Hematopoietic multipotent progenitor cell treated with erythropoietin and hydrocortisone succinate and interleukin-3 and kit ligand, for 8 days (in vitro differentiated cells): ENCODE measurements around the gene TFAP2B.

Experiments
- DNase-seq: peaks from one replicate; pipeline ENCODE4 v3.0.0-alpha.2; 2015

The TFAP2B gene

DNA sequence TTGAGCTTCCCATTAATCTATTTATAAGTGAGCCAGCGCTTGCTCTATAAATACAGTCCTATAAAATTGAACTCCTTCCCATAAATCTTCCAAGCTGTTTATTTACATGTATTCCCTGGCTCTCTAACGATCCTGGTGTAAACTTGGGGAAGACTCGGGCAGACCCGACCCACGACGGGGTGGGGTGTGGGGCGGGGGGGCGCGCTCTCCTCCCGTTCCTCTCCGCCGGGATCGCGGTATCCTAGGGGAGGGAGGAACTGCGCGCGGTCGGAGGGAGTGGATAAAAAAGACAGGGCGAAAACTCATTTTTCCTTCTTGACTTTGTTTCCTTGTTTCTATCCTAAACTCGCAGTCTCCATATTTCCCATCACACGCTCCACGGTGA is 31.1 kb downstream of the TFAP2B start:
- no peak for DNase-seq

DNA sequence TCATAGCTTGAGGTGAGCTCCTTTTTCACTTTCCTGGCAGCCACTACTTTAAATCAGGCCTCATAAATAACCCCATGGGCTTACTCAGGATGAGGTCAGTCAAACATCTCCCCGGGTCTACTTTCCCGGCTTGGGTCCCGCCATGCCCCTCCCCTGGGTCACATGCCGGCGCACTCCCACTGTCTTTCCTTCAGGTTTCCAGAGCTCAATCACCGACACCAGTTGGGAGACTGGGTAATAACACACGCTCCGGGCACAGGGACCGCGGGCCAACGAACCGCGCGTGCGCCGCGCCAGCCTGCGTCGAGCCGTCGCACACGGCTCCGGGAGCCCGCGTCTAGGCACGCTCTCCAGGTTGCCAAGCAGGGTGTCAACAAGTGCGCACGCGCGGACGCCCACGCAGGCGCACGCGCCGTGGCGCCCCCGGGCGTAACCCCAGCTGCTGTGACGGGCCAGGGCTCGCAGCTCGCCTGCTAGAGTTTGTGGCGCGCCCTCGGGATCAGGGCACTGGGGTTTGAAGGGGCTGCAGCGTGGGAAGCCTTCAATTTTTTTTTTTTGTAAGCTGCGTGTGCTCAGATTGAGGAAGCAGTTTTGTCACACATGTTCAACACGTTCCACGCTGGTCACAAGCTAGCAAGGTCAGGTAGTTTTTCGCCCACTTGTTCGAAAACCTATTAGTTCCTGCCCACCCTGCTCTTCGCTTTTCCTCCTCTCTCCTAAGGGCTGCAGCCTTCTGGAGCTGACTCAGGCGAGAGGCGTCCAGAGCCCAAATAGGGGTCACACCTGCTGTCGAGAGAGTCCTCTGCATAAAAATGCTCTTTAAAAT is 31.8 kb downstream of the TFAP2B start:
- no peak for DNase-seq

DNA sequence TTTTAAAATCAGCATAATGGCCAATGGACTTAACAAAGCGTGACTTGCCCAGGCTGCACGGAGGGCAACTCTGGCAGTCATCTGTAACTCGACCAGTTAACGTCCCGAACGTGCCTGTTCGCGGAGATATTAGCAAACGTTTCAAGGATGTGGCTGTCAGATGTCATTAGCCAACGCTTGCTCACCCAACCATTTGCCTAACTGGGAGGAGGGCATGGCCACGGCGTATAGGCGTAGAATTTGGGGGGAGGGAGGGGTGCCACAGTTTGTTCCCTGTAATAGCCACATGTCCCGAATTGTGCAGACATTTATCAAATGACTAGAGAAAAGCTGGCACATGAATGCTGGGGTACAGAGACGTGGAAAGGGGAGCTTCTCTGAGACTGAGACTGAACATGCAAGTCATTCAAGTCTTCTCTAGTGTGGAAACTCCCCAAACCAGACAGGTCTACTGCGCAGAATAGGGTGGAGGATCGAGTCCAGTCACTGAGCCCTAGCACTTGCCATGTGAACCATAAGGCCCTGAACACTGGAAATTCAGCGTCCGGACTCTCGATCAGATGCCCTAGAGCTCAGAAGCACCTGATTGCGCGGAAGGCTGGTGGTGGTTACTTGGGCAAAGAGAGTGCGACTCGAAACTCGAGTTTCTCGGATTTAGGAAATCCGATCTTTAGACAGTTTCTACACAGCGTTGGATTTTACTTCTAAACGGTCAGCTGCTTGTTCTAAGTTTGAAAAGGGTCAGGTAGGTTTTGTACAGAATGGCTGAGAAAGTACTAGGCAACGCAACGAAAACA is 32.6 kb downstream of the TFAP2B start:
- no peak for DNase-seq

DNA sequence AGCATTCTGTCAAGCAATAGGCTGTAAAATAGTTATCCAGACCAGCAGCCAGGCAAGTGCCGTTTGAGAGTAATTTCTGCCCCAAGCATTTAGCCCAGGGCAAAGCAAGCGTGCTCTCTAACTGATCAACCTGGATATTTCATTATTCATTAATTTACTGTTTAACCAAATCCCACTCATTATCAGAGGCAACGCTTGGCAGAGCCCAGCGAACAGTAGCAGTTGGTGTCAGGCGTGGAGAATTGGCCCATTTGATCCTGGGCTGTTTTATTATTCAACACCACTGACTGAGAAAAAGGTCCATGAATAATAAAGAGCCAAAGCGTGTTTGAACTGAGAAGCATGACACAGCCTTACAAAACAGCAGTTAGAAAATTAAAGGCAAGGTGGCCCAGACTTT is 35.3 kb downstream of the TFAP2B start:
- DNase-seq, result no peak

DNA sequence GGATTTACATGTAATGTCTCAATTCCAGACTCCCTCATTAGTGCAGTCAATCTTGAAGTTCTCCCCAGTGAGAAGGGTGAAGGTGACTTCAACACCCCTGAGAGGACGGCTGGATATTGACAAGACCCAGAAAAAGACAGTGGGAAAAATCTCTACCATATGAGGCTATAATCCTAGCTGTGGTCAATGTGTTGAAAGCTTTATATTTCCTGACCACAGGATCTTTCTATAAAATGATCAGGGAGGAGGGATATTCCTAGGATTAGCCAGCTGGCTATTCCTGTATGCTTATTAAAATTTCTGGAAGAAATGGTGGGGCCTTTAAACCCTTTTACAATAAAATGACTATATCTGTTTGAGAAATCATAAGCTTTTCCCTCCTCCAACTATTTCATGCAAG is 43.0 kb downstream of the TFAP2B start:
- DNase-seq, result no peak

DNA sequence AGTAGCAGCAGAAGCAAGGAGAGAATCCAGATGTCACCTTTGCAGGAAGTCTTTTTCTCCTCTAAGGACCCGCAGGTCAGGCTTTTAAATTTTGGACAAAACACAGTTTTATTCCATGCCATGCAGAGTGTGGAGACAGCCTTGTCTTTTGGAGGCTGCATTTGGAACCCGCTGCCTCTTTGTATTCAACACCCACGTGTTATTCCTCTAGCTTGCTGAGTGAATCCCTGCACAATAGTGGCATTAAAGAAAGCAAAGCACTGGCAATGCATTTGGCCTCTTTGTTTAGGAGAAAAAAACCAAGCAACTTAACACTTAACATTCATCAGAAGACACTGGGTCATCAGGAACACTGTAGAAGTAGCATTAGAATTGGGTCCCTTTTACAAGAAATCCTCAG is 43.5 kb downstream of the TFAP2B start:
- DNase-seq, result no peak

DNA sequence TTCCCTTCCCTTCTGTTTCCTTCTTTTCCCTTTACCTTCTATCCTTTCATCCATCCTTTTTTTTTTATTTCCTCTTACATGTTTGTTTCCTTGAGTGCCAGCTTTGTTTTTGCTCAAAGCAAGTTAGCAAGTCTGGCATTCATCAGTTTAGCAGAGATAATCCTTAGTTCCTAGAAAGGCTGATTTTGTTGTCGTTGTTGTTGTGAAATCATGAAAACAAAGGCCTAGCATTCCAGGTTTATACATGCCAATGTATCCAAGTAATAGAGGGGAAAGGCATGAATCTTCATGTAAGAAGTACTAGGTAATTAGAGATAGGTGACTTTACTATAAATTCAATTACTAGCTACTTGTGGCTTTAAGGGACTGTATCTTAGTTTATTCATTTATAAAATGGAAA is 45.9 kb downstream of the TFAP2B start:
- no peak for DNase-seq

DNA sequence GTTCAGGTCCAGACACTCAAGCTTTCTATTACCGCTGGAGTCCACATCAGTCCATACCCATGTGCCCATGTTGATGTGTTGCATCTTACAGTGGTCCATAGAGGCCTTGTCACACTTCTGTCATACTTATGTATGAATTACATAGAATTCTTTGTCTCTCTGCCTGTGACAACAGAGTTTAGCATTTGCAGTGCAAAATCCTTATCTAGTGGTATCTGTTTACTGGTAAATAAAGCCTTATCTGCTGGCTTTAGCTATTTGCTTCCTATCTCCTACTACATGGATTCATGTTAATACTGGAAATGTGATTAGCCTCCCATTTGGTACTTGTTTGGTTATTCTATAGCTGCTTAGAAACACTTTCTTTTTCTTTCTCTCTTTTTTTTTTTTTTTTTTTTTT is 49.8 kb downstream of the TFAP2B start:
- no peak for DNase-seq

DNA sequence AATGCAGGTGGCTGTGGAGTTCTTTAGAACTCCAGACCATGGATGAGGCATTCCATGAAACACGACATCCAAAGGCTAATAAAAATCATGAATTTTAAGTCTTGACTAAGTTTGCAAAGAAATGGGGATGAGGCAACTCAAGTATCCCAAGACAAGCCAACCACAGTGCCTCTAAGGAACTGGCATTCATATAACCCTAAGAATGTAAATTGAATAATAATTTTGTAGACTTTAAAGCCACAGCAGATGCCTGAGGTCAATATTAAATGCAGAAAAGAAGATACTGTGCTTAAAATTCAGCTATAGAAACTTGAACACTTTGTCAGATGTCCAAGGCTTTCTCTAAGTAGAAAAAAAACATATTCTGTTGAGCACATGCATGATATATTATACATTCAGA is 54.5 kb downstream of the TFAP2B start:
- DNase-seq, result no peak

DNA sequence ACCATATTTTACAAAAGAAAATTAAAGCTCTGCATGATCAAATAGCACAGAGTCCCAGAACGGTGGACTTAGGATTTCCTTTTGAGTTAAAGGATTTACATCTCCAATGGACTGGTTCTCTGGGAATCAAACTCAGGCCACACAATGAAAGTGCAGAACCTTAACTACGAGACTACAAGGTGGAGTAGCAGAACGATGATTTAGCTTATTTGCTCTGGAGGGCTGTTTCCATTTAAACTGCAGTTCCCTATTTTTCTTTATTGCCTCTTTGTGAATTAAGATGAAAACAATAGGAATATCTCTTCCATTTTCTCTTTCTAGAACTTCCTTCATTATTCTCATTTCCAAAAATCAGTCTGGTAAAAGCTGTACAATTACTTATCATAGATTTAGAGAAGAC is 65.7 kb downstream of the TFAP2B start:
- no peak for DNase-seq

DNA sequence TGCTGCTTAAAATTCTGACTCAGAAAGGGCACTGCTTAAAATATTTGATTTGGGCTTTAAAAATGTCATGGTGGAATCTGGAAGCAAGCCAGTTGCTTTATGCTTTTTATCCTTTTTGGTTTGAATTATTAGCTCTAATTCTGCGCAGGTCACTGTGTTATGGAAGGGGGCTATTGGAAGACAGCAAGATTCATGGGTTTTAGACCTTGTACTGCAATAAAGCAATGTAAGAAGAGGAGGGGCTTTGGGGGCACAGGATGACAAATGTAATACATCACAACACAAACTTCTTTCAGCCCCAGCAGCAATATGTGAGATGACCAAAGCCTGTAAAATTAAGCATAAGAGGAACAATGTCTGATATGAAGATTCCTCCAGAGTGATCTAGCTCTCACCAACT is 68.4 kb downstream of the TFAP2B start:
- no peak for DNase-seq

DNA sequence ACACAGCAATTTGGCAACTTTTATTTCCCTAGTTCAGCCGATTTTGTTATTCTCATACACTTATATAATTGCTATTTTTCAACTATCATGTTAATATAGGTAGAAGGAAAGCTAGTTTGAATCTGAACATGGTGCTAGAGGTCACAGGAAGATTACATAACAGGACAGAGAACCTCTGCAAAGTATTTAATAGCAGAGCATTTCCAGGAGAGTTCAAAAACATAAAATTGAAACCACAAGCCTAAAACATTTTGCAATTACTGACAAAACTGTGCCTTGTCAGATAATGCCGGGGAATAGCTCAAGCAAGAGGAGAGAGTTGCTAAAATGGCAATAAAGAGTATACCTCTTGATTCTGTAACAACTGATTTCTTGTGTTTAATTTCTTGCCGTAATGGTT is 70.8 kb downstream of the TFAP2B start:
- no peak for DNase-seq

DNA sequence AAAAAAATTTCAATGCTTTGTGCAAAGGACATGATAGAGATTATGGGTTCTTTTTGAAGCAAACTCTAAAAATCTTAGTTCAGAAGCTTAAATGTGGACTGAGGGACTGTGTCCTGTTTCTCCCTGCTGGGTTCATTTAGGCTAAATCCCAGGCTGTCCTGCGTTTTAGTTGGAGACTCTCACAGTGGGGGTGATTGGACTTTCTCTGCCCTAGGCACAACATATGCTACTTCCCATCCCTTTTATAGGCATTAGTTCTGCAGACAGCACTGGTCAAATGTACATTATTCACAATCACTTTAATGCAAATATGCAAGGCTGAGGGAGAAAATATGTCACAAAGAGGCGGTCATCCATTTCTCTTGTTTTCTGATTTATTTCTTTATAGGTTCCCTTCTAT is 71.3 kb downstream of the TFAP2B start:
- DNase-seq, result no peak

DNA sequence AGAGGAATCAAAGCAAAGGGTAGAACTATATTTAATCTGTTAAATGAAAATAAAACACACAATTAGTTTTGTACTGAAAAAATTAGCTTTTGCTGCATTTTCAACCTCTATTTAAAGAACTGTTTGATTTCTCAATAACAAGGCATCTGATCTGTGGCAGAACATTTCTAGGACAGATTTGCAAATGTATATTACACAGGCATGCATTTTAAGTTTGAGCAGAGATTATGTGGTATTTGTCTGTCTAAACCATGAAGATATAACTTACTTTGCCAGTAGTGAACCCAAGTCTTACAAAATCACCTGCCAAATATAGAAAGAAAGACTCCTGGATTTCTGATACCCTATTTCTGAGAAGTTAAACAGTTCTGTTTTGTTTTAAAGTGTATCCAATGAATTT is 71.9 kb downstream of the TFAP2B start:
- no peak for DNase-seq

DNA sequence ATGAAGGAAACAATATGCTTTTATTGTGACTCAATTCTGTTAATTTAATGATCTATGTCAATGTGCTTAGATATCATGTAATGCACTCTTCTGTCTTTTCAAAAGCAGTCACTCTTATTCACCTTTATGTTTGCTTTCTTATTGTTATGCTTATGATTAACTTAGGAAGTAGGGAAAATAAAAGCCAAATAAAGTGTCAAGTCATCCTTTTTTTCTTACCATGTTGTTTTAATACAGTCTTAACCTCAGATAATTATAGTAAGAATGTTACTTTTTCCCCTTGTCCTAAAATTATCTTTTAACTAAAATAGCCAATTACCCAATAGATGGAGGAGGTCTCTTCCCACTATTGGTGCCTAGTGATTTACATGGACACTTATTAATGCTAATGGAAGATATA is 72.6 kb downstream of the TFAP2B start:
- DNase-seq, result no peak
